ELF-1 (cell line): ENCODE measurements around the gene MKNK2.
A peak's percentile ranks its signal among the peaks of the same experiment; 100 is the strongest.
"Not testable (repeated sequence)": the region's sequence is repeated elsewhere in the genome, so short reads cannot be mapped to it uniquely, and the experiment has no call there.

Source experiments
- DNase-seq: peaks from one replicate; pipeline ENCODE4 v3.0.0-alpha.2; 2016; ENCODE audit warnings: low read depth, low spot score

MKNK2 gene

DNA sequence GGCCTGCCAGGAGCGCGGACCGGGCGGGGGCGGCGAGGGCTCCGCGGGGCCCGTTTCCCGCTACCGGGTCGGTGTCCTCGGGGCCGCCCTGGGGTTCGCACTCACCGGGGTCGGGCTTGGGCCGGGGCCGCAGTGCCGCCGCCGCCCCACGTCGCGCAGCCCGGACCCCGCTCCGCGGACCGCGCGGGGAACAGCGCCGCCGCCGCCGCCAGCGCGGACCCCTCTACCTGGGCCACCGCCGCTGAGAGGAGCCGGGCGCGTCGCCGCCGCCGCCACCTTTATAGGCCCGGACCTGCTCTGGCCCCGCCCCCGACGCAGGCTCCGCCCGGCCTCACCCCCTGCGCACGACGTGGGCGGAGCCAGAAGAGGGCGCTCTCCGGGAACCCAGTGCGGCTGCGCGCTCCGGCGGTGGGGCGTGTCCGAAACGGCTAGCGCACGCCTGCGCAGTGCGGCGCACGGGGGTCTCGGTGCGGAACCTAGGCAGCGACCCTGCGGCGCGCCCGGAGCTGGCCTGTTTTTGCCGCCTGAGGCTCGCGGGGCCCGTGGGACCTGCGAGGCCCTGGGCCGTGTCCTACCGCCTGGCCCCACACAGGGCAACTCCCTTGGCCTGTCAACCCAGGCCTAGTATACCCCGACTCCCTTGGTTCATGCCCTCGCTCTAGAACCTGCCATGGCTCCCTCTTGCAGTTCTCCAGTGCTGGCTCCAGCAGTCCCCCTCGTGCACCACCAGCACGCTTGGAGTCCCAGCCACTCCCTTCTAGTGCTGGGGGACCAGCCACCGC is at the start of gene MKNK2:
TSS of gene MKNK2 (minus strand) at position 254 of the 782 bp plus-strand sequence. CDS start 393 bp downstream, outside the sequence.
- peak; percentile 92 for DNase-seq

GRCh38 chr19:2100719-2101061 is 49.6 kb upstream of the MKNK2 start:
- DNase-seq: no peak

- no peak for DNase-seq
Observed at GRCh38 chr19:2099937-2100718, 49.1 kb upstream of the MKNK2 start.

DNA sequence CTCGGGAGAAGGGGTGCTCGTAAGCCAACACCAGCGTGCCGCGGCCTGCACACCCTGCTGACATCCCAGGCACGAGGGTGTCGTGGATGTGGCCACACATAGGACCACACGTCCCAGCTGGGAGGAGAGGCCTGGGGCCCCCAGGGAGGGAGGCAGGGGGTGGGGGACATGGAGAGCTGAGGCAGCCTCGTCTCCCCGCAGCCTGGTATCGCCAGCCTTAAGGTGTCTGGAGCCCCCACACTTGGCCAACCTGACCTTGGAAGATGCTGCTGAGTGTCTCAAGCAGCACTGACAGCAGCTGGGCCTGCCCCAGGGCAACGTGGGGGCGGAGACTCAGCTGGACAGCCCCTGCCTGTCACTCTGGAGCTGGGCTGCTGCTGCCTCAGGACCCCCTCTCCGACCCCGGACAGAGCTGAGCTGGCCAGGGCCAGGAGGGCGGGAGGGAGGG is 48.0 kb upstream of the MKNK2 start:
- DNase-seq: peak; percentile 30

GRCh38 chr19:2097886-2098327 is 46.9 kb upstream of the MKNK2 start:
- DNase-seq: no peak

DNA sequence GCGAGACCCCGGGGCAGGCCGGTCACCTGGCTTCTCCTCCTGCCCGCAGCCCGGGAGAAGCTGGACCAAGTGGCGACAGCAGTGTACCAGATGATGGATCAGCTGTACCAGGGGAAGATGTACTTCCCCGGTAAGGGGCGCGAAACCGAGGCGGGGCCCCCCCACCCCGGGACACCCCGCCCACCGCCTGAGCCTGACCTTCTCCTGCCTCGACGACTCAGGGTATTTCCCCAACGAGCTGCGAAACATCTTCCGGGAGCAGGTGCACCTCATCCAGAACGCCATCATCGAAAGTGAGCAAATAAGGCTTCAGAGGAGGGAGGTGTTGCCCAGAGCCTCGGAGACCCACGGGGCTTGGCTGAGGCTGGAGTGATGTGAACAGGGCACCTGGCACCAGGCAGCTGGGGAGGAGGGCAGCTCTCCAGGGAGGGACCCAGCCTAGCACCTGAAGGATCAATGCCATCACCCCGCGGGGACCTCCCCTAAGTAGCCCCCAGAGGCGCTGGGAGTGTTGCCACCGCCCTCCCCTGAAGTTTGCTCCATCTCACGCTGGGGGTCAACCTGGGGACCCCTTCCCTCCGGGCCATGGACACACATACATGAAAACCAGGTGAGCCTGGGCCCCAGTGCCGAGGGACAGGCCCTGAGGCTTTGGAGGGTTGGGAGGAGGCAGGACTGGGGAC is 46.3 kb upstream of the MKNK2 start:
- DNase-seq: no peak

- peak; percentile 99 for DNase-seq
Observed at GRCh38 chr19:2096480-2097202, 45.6 kb upstream of the MKNK2 start, which contains the start of gene IZUMO4. IZUMO4 (plus strand) TSS chr19:2096915; CDS start chr19:2096946, 31 bp downstream.

GRCh38 chr19:2096034-2096479 is 45.0 kb upstream of the MKNK2 start, which contains the start of gene MOB3A:
MOB3A (minus strand) TSS chr19:2096326; CDS start chr19:2078560, 17,766 bp downstream.
- DNase-seq: no peak

- DNase-seq: not testable (repeated sequence)
Observed at GRCh38 chr19:2091926-2092525, 41.0 kb upstream of the MKNK2 start.

- DNase-seq: no peak
Observed at GRCh38 chr19:2089727-2090053, 38.6 kb upstream of the MKNK2 start.

DNA sequence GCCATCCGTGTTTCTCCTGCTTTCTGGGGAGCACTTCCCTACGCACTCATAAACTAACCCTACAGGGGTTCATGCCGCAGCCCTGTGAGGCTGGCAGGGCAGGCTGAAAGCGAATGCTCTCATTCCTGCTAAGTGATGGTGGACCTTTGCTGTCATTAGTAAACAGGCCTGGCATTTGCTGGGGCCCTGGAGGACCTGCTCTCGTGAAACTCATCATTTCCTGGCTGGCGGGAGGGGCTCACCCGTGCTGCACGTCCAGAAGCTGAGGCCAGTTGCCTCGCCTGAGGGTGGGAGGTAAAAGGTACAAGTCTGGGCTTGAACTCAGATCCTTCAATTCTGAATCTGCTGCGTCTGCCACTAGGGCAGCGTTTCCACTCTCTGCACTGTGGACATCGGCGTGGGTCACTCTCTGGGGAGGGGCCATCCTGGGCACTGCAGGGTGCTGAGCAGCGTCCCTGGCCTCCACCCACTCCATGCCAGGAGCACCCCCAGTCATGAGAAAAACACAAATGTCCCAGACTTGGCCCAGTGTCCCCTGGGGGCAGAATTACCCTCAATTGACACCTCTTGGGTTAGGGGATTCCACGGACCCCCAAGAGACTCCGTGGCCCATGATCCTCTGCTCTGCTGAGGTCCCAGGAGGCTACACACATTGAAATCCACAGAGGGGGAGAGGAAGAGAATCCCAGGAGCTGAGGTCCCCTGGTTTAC is 38.1 kb upstream of the MKNK2 start:
- peak; percentile 59 for DNase-seq

DNA sequence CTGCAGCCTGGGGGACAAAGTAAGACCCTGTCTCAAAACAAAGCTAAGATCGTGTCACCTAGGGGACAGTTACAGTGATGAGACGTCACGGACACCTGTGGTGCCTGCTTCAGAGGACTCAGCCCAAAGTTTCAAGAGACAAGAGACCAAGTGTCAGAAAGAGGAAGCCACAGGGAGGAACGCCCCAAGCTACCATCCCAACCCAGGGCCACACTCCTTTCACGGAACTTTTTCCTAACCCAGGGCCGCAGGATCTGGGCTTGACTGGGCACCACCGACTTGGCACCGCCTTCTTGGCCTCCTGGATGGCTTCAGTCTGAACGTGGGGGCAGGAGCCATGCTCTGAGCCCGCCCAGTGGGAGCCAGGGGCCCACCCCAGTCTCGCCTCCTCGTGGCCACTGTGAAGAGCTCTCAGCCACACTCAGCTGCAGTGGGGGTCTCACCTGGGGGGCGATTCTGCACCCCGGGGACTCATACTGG is 36.6 kb upstream of the MKNK2 start:
- DNase-seq: no peak

GRCh38 chr19:2086695-2087620 is 35.9 kb upstream of the MKNK2 start:
- not testable (repeated sequence) for DNase-seq

- no peak for DNase-seq
Observed at GRCh38 chr19:2084993-2085720, 34.1 kb upstream of the MKNK2 start.

- DNase-seq: no peak
Observed at GRCh38 chr19:2083174-2083854, 32.3 kb upstream of the MKNK2 start.

DNA sequence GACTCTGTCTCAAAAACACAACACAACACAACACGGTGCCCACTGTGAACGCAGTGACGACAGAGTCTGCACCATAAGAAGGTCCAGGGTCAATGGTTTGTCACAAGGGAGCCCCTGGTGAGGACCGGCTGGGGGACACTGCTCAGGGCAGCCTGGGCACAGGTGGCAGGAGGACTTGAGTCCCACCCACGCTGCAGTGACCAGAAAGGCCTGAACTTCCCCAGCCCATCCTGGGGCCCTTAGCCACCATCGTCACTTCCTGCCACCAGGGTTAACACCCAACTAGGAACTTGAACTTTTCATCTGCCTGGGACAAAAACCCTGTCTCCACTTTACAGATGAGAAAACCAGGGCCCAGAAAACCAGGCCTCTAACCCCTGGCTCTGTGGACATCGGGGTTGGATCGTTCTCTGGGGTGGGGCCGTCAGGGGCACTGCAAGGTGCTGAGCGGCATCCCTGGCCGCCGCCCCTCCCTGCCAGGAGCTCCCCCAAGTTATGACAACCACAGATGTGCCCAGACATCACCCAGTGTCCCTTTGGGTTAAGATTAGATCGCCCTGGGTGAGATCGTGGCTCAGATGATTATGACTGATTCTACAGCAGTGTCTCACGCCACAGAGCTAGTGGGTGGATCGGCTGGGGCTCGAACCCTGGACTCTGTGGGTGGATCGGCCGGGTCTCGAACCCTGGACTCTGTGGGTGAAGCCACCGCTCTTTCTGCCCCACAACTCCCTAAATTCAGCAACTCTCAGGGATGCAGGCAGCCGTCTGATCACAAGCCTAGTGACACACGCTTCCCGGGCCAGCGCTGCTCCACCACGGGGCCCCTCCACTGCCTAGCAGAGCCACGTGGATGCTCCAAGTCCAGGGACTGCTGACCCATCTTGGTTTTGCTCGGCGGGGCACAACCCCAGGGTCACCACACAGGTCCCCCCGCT is 31.1 kb upstream of the MKNK2 start:
- DNase-seq: no peak
